Measurements from ENCODE around the gene PRPF19. TPM values are rescaled to one million over a fixed set of nuclear protein-coding genes. Genes with fewer than 3 reads are reported as not detected.

PRPF19 gene
- total and polyA plus RNA-seq, 2 donors from 2014 or later: 70.7 to 72.1 TPM

- no peak overlapping the region for H3K9ac ChIP-seq (ENCODE audit: low read length in 3 of 3)
- no peaks in the 10 kb centered on the region for H3K4me1 ChIP-seq (ENCODE audit: control insufficient read depth in 2 of 3, insufficient read depth in 2 of 3, low read depth in 1 of 3, low read length in 3 of 3)
- no peaks in the 10 kb centered on the region for H3K27me3 ChIP-seq (ENCODE audit: control insufficient read depth, insufficient read depth, low read length)
- FAIRE-seq (no peak), DNase-seq (no peak)
- H3K9me3 ChIP-seq (ENCODE audit: control insufficient read depth in 2 of 3, insufficient read depth in 1 of 3, low read length in 3 of 3): no peaks in the 10 kb centered on the region
- peak overlapping the region in 1 of 2 donors; percentile 28 for H3K27ac ChIP-seq (ENCODE audit: low read depth in 2 of 2, low read length in 2 of 2)
- no peak for TF ChIP-seq CTCF (IDR thresholded peaks at IDR 0.05; ENCODE audit: borderline replicate concordance, extremely low read depth, insufficient read depth)
- no peaks in the 10 kb centered on the region for H3K36me3 ChIP-seq (ENCODE audit: control insufficient read depth in 2 of 3, insufficient read depth in 3 of 3, low read length in 3 of 3)
- no peak overlapping the region for H3K4me3 ChIP-seq (ENCODE audit: low read length in 3 of 3)
- intact Hi-C loops (cut with DNase I): no loop called here
These were observed 30.2 kb upstream of the PRPF19 start for GRCh38 chr11:60936467-60937143.

- Histone ChIP-seq H3K27ac (ENCODE audit: low read depth in 2 of 2, low read length in 2 of 2) (no peak overlapping the region), H3K9ac (ENCODE audit: low read length in 3 of 3) (no peak overlapping the region), H3K4me1 (ENCODE audit: control insufficient read depth in 2 of 3, insufficient read depth in 2 of 3, low read depth in 1 of 3, low read length in 3 of 3) (no peaks in the 10 kb centered on the region), H3K9me3 (ENCODE audit: control insufficient read depth in 2 of 3, insufficient read depth in 1 of 3, low read length in 3 of 3) (no peaks in the 10 kb centered on the region), H3K36me3 (ENCODE audit: control insufficient read depth in 2 of 3, insufficient read depth in 3 of 3, low read length in 3 of 3) (no peaks in the 10 kb centered on the region), H3K4me3 (ENCODE audit: low read length in 3 of 3) (no peak overlapping the region), H3K27me3 (ENCODE audit: control insufficient read depth, insufficient read depth, low read length) (no peaks in the 10 kb centered on the region)
- TF ChIP-seq CTCF (IDR thresholded peaks at IDR 0.05; ENCODE audit: borderline replicate concordance, extremely low read depth, insufficient read depth): no peak
- DNase-seq (no peak), FAIRE-seq (no peak)
- intact Hi-C loops (cut with DNase I): no loop called here
These were observed 29.5 kb upstream of the PRPF19 start for GRCh38 chr11:60935676-60936442.

- Histone ChIP-seq H3K9me3 (ENCODE audit: control insufficient read depth in 2 of 3, insufficient read depth in 1 of 3, low read length in 3 of 3) (no peaks in the 10 kb centered on the region), H3K27me3 (ENCODE audit: control insufficient read depth, insufficient read depth, low read length) (no peaks in the 10 kb centered on the region), H3K9ac (ENCODE audit: low read length in 3 of 3) (no peak overlapping the region), H3K36me3 (ENCODE audit: control insufficient read depth in 2 of 3, insufficient read depth in 3 of 3, low read length in 3 of 3) (no peaks in the 10 kb centered on the region), H3K27ac (ENCODE audit: low read depth in 2 of 2, low read length in 2 of 2) (no peak overlapping the region), H3K4me3 (ENCODE audit: low read length in 3 of 3) (no peak overlapping the region), H3K4me1 (ENCODE audit: control insufficient read depth in 2 of 3, insufficient read depth in 2 of 3, low read depth in 1 of 3, low read length in 3 of 3) (no peaks in the 10 kb centered on the region)
- DNase-seq: no peak
- no peak for FAIRE-seq
- intact Hi-C loops (cut with DNase I): no loop called here
- TF ChIP-seq CTCF (IDR thresholded peaks at IDR 0.05; ENCODE audit: borderline replicate concordance, extremely low read depth, insufficient read depth): no peak
These were observed 28.6 kb upstream of the PRPF19 start for GRCh38 chr11:60934790-60935605.
